Activated T-helper 17 cell treated with anti-CD3 and anti-CD28 coated beads, Interleukin-2, amount 50 U/mL, for 72 hours (primary cell): Measurements from ENCODE around the gene ELOA. TPM values are rescaled to one million over a fixed set of nuclear protein-coding genes. Genes with fewer than 3 reads are reported as not detected.
"Not testable (repeated sequence)": the region's sequence is repeated elsewhere in the genome, so short reads cannot be mapped to it uniquely, and the experiment has no call there.

Source experiments
- ATAC-seq: fragments of 150-1000 bp; cut with Tn5 transposase; replicated peaks from 2 replicates; pipeline ENCODE4 v1.10.0; 2021; ENCODE audit warnings: mild to moderate bottlenecking, moderate library complexity
- H3K27ac Mint-ChIP-seq: one replicate; pipeline ENCODE4 v1.8.0; 2022; ENCODE audit warnings: mixed read lengths
- H3K27me3 Mint-ChIP-seq: one replicate; pipeline ENCODE4 v1.8.0; 2022; ENCODE audit warnings: mixed read lengths
- H3K36me3 Mint-ChIP-seq: one replicate; pipeline ENCODE4 v1.8.0; 2022; ENCODE audit warnings: low read depth, mild to moderate bottlenecking, mixed read lengths
- H3K4me1 Mint-ChIP-seq: one replicate; pipeline ENCODE4 v1.8.0; 2022; ENCODE audit warnings: mixed read lengths
- H3K4me3 Mint-ChIP-seq: one replicate; pipeline ENCODE4 v1.8.0; 2022; ENCODE audit warnings: mild to moderate bottlenecking, mixed read lengths
- H3K9me3 Mint-ChIP-seq: one replicate; pipeline ENCODE4 v1.8.0; 2022; ENCODE audit warnings: mixed read lengths
- total RNA-seq, 2 donors: library from RNA; stranded (reverse); gene quantifications; one replicate each; pipeline ENCODE4 v1.2.3, GENCODE V29; 2022

The ELOA gene
- total RNA-seq, 2 donors from 2014 or later, result 30.1 to 48.5 TPM

DNA sequence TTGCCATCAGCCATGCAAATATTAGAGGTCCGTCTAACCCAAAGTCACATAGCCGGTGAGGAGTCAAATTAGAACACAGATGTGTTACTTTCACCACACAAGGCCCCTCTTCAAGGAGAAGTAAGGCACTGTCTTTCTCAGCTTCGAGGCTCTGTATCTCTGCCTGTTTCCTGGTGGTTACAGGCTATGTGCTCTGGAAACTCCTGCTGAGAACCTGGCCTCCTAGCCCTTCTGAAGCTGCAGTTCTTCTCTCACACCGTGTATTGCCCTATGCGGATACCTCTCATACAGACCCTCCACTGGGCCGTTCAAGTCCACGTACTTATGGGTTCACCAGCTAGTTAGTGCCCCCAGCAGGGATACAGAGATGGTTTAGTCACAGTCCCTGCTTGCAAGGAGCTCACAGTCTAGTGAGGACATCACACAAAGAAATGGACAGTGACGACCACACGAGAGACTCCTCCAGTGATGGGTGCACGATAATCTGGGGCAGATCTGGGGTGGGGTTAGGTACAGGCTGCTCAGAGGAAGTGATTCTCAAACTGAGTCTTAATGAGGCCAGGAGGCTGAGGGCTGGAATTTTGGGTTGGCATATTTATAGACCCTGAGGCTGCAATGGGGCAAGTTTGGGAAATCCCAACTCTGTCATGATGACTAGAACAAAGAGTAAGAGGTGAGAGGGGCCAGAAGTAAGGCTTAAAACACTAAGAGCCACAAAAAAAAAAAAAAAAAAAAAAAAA lies 22.8 kb upstream of the ELOA start:
- H3K36me3 Mint-ChIP-seq, result no peaks in the 10 kb centered on the region
- no peaks in the 10 kb centered on the region for H3K9me3 Mint-ChIP-seq
- H3K27me3 Mint-ChIP-seq, result no peaks in the 10 kb centered on the region
- peak overlapping the region; percentile 84 for H3K27ac Mint-ChIP-seq
- peak; percentile 81 for ATAC-seq
- H3K4me3 Mint-ChIP-seq, result peak overlapping the region; percentile 63
- H3K4me1 Mint-ChIP-seq, result peaks cover 16% of the 10 kb centered on the region

DNA sequence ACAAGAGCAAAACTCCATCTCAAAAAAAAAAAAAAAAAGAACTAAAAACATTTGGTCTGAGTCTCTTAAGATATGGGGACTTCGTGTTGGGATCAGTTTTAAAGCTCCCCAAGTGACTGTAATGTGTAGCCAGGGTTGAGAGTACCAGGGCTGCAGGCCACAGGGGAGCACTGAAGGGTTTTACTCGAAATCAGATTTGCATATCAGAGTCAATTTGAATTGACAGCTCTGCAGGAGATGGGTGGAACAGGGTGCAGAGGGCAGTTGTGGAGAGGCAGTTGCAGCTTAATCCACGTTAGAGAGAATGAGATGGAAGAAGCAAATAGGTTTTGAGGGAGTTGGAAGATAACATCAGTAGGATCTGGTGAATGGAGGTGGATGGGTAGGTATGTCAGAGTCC lies 20.6 kb upstream of the ELOA start:
- Mint-ChIP-seq H3K27ac (no peak overlapping the region), H3K4me3 (no peak overlapping the region), H3K27me3 (no peaks in the 10 kb centered on the region), H3K4me1 (peaks cover 16% of the 10 kb centered on the region), H3K9me3 (no peaks in the 10 kb centered on the region), H3K36me3 (no peaks in the 10 kb centered on the region)
- no peak for ATAC-seq

DNA sequence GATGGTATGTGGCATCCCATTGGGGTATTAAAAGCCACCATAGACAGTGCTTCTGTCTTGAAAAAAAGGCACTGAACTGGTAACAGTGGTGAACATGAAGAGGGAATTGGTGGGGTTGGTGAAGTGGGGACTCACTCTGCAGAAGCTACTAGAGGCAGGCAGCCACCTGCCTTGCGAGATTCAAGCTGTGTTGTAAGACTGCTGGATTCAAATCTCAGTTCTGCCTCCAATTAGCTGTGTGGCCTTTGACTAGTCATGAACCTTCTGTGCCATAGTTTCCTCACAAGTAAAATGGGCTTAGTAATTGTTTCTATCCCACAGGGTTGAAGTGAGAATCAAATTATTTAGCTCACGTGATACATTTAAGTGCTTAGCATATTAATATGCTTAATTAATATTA lies 16.6 kb upstream of the ELOA start:
- Mint-ChIP-seq H3K36me3 (no peaks in the 10 kb centered on the region), H3K27me3 (no peaks in the 10 kb centered on the region), H3K9me3 (no peaks in the 10 kb centered on the region), H3K27ac (no peak overlapping the region), H3K4me1 (peaks cover 5% of the 10 kb centered on the region), H3K4me3 (no peak overlapping the region)
- no peak for ATAC-seq

DNA sequence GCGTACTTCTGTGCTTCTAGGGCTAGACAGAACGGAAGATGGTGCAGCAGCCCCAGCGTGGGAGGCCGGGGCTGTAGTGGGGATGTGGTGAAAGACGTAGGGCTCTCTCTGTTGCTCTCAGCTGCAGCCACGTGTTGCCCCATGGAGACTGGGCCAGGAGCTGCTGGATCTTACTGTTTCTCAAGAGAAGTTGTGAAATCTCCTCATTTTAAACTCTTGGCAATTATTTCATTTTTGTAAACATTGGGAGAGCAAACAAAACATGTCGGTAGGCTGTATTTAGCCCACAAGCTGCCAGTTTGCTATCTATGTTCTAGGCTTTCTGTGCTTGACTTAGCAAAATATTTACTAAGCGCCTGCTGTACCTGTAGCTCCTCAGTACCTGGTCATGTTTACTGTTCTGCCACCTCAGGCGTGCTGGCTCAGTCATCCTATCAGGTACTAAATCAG lies 15.9 kb upstream of the ELOA start:
- Mint-ChIP-seq H3K36me3 (no peaks in the 10 kb centered on the region), H3K9me3 (no peaks in the 10 kb centered on the region), H3K4me1 (peaks cover 8% of the 10 kb centered on the region), H3K27me3 (no peaks in the 10 kb centered on the region), H3K4me3 (no peak overlapping the region), H3K27ac (no peak overlapping the region)
- no peak for ATAC-seq

DNA sequence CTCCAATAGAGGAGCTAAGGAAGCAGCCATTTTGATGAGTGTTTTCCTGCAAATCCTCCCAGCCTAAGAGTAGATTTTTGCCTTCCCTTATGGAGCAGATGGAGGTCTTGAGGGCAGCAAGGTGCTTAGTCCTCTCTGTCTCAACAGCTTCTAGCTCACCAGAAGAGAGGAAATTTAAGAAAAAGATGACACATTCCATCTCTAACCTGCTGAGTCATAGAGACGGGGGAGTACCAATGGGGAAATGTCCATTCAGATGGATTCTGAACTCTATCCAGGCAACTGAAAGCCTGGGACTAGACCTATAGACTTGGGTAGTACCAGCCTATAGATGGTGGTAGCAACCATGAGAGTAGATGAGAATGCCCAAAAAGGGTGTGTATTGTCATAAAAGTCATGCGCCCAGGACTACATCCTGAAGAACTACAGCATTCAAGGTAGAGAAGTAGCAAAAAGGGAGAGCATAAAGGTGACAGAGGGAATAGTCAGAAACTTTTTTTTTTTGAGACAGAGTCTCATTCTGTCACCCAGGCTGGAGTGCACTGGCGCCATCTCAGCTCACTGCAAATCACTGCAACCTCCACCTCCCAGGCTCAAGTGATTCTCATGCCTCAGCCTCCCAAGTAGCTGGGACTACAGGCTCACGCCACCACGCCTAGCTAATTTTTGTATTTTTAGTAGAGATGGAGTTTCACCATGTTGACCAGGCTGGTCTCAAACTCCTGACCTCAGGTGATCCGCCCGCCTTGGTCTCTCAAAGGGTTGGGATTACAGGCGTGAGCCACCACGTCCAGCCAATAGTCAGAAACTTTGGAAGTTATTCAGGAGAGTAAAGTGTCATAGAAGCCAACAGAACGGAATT lies 10.7 kb upstream of the ELOA start:
- H3K27me3 Mint-ChIP-seq, result no peaks in the 10 kb centered on the region
- H3K4me1 Mint-ChIP-seq, result peaks cover 16% of the 10 kb centered on the region
- ATAC-seq, result no peak
- no peaks in the 10 kb centered on the region for H3K36me3 Mint-ChIP-seq
- no peaks in the 10 kb centered on the region for H3K9me3 Mint-ChIP-seq
- H3K4me3 Mint-ChIP-seq, result no peak overlapping the region
- H3K27ac Mint-ChIP-seq, result no peak overlapping the region

- peaks cover 16% of the 10 kb centered on the region for H3K4me1 Mint-ChIP-seq
- H3K27me3 Mint-ChIP-seq, H3K9me3 Mint-ChIP-seq, H3K36me3 Mint-ChIP-seq, ATAC-seq, H3K4me3 Mint-ChIP-seq, H3K27ac Mint-ChIP-seq: not testable (repeated sequence)
These were observed 10.0 kb upstream of the ELOA start for GRCh38 chr1:23733281-23733680.

DNA sequence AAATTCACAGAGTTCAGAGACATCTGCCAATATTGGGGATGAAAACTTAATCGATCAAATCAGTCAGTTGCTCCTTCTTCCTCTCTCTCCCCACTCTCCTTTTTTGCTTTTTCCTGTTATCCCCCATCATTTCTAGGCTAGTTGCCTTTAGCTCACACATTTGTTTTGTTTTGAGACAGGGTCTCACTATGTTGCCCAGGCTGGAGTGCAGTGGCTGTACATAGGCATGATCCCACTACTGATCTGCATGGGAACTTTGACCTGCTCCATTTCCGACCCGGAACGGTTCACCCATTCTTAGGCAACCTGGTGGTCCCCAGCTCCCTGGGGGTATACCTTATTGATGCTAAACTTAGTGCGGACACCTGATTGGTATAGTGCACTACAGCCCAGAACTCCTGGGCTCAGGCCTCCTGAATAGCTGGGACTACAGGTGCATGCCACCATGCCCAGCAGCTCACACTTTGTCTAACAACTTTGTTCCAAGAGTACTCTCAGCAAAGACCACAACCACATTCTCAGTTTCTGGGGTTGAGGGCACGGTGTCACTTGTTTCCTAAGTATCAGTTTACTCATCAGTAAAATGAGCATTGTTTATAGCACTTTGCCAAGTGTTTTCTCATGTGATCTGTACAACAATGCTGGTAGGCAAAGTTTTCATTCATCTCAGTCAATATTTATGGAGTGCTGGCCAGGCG lies 6.7 kb upstream of the ELOA start:
- Mint-ChIP-seq H3K4me3 (no peak overlapping the region), H3K9me3 (no peaks in the 10 kb centered on the region), H3K27me3 (no peaks in the 10 kb centered on the region), H3K36me3 (no peaks in the 10 kb centered on the region), H3K27ac (no peak overlapping the region), H3K4me1 (peaks cover 11% of the 10 kb centered on the region)
- peak; percentile 90 for ATAC-seq

GRCh38 chr1:23741609-23742008 lies 1.7 kb upstream of the ELOA start:
- no peak for ATAC-seq
- H3K4me3 Mint-ChIP-seq, result peak overlapping the region; percentile 92
- H3K4me1 Mint-ChIP-seq, result peaks cover 25% of the 10 kb centered on the region
- no peaks in the 10 kb centered on the region for H3K27me3 Mint-ChIP-seq
- H3K9me3 Mint-ChIP-seq, result no peaks in the 10 kb centered on the region
- peak overlapping the region; percentile 90 for H3K27ac Mint-ChIP-seq
- peaks cover 26% of the 10 kb centered on the region for H3K36me3 Mint-ChIP-seq

GRCh38 chr1:23742670-23743286 lies 493 bp upstream of the ELOA start:
- H3K27me3 Mint-ChIP-seq, result no peaks in the 10 kb centered on the region
- ATAC-seq, result peak; percentile 57
- no peaks in the 10 kb centered on the region for H3K9me3 Mint-ChIP-seq
- peaks cover 38% of the 10 kb centered on the region for H3K36me3 Mint-ChIP-seq
- H3K27ac Mint-ChIP-seq, result peak overlapping the region; percentile 90
- H3K4me1 Mint-ChIP-seq, result peaks cover 36% of the 10 kb centered on the region
- peak overlapping the region; percentile 92 for H3K4me3 Mint-ChIP-seq

DNA sequence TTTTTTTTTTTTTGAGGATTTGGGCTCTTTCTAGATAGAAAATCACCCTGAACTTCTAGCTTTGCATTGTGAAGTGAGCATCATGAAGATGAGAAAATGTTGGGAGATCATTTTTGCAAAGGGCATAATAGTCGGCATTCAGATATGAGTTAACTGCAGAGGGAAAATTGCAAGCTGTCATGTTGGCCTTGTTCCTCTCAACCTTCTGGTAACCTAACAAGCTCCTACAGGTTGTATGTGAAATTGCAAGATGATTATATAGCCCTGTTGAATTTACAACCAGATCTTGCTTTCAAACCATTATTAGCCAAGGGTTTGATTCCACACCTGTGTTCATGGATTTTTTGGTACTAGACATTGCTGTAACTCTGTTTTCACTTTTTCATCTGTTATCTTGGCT lies 2.2 kb downstream of the ELOA start:
- H3K4me3 Mint-ChIP-seq, result peak overlapping the region; percentile 92
- ATAC-seq, result no peak
- H3K4me1 Mint-ChIP-seq, result peaks cover 53% of the 10 kb centered on the region
- H3K36me3 Mint-ChIP-seq, result peaks cover 63% of the 10 kb centered on the region
- no peaks in the 10 kb centered on the region for H3K27me3 Mint-ChIP-seq
- H3K27ac Mint-ChIP-seq, result peak overlapping the region; percentile 88
- H3K9me3 Mint-ChIP-seq, result no peaks in the 10 kb centered on the region

DNA sequence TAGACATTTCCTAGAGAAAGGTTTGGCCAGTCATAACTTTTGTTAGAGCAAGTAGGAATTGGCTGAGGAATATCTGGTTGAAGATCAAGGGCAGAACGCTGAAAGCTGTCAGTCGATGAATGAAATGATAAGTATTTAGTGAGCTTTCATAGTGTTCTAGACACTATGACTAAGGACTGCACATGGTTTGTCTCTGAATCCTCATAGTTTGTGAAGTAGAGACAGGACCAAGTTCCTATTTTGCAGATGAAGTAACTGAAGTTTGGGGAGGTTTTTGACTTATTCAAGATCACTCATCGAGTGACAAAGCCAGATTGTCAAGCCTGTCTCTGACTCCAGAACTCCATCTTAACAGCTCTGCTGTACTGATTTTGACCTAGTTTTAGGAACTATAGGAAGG lies 4.7 kb downstream of the ELOA start:
- H3K4me3 Mint-ChIP-seq, result peak overlapping the region; percentile 40
- ATAC-seq, result peak; percentile 8
- no peaks in the 10 kb centered on the region for H3K27me3 Mint-ChIP-seq
- H3K27ac Mint-ChIP-seq, result peak overlapping the region; percentile 60
- peaks cover 48% of the 10 kb centered on the region for H3K4me1 Mint-ChIP-seq
- H3K36me3 Mint-ChIP-seq, result peaks cover 88% of the 10 kb centered on the region
- H3K9me3 Mint-ChIP-seq, result no peaks in the 10 kb centered on the region

- Mint-ChIP-seq H3K27ac (peak overlapping the region; percentile 72), H3K4me1 (peaks cover 35% of the 10 kb centered on the region), H3K27me3 (no peaks in the 10 kb centered on the region), H3K9me3 (no peaks in the 10 kb centered on the region), H3K36me3 (peaks cover 98% of the 10 kb centered on the region), H3K4me3 (no peak overlapping the region)
- peak; percentile 70 for ATAC-seq
These were observed 8.0 kb downstream of the ELOA start for GRCh38 chr1:23751050-23751814.

- peak overlapping the region; percentile 72 for H3K27ac Mint-ChIP-seq
- H3K9me3 Mint-ChIP-seq, result no peaks in the 10 kb centered on the region
- ATAC-seq, result no peak
- no peak overlapping the region for H3K4me3 Mint-ChIP-seq
- peaks cover 98% of the 10 kb centered on the region for H3K36me3 Mint-ChIP-seq
- H3K27me3 Mint-ChIP-seq, result no peaks in the 10 kb centered on the region
- H3K4me1 Mint-ChIP-seq, result peaks cover 33% of the 10 kb centered on the region
These were observed 8.5 kb downstream of the ELOA start for GRCh38 chr1:23751815-23752200.

GRCh38 chr1:23752909-23753308 lies 9.6 kb downstream of the ELOA start:
- Mint-ChIP-seq H3K27ac (no peak overlapping the region), H3K4me1 (peaks cover 22% of the 10 kb centered on the region), H3K36me3 (peaks cover 98% of the 10 kb centered on the region), H3K4me3 (no peak overlapping the region), H3K27me3 (no peaks in the 10 kb centered on the region), H3K9me3 (no peaks in the 10 kb centered on the region)
- ATAC-seq, result no peak
